BJ (cell line): ENCODE results near the gene FOXM1. TPM values are rescaled to one million over a fixed set of nuclear protein-coding genes. Genes with fewer than 3 reads are reported as not detected.
"Not testable (repeated sequence)": the region's sequence is repeated elsewhere in the genome, so short reads cannot be mapped to it uniquely, and the experiment has no call there.

Experiments used
- CTCF ChIA-PET: fragments of 350-600 bp; formaldehyde crosslinking; extraction: SDS; loops from one replicate; lab custom pipeline; 2021; ENCODE audit warnings: antibody characterized with exemption, inconsistent platforms; lab: Yijun Ruan, JAX
- POLR2A ChIA-PET: fragments of 300-600 bp; sonication (Branson Sonifier 250); formaldehyde crosslinking; extraction: SDS; loops from one replicate; lab custom pipeline; 2021; ENCODE audit warnings: antibody characterized with exemption; lab: Charles Lee
- DNase-seq: peaks from one replicate; pipeline ENCODE4 v3.0.0-alpha.2; 2011; ENCODE audit warnings: low read depth
- H3K27me3 ChIP-seq: 2 replicates; pipeline ENCODE4 v1.6.0; 2011; ENCODE audit warnings: low read length; ENCODE audit not compliant: control insufficient read depth, insufficient read depth
- H3K36me3 ChIP-seq: 2 replicates; pipeline ENCODE4 v1.5.1; 2011; ENCODE audit warnings: low read length; ENCODE audit not compliant: control insufficient read depth, insufficient read depth
- H3K4me3 ChIP-seq: 2 replicates; pipeline ENCODE4 v1.5.1; 2011; ENCODE audit warnings: low read depth, mild to moderate bottlenecking, control low read depth, low read length
- polyA plus RNA-seq: library from polyadenylated mRNA; depleted of rRNA; stranded (reverse); fragments of >200 nt; gene quantifications from 2 replicates; pipeline ENCODE4 v1.2.3, GENCODE V29; 2011
- TF ChIP-seq, protein P1 (sequence below): IDR thresholded peaks from 2 replicates; pipeline ENCODE4 v1.5.1; 2011; ENCODE audit warnings: low read depth, mild to moderate bottlenecking, control low read depth, inconsistent platforms, low read length, moderate library complexity; ENCODE audit not compliant: insufficient read depth

The FOXM1 gene
- polyA plus RNA-seq, 1 experiment = 26.6 TPM

DNA sequence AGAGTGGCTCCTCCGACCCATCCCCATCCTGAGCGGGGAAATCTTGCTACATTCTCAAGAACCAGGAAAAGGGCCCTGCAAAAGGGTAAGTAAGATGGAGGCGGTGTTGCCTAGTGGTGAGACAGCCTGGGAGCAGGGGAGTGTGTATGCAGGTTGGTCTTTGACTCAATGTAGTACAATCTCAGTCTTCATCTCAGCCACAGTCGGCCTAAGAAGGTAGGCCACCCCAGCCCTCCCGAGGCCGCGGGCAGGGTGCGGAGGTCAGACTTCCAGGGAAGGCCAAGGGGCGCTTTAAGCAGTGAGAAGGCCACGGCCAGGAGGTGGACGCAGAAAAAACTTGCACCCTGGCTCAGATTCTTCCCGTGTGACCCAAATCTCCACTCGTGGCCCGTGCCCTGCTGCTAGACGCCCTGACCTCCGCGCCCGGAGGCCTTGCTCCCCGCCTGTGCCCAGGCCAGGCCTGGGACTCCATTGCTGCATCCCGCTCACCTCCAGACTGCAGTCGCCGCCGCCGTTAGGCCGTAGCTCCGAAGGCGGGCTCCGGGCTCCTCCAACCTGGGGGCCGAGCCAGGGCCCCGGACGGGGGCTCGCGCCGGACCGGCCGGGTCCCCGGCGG, 435 bp downstream of the FOXM1 start:
- Histone ChIP-seq H3K4me3 (peak overlapping the region; percentile 70), H3K36me3 (no peaks in the 10 kb centered on the region; the same call in 1 of the 2 replicates), H3K27me3 (no peaks in the 10 kb centered on the region)
- ChIA-PET POLR2A (no interaction called here), CTCF (interaction anchor here (1.7 kb wide), 1 partner anchor 158 kb away, joined by 5 read pairs; no protein-coding TSS in a partner anchor)
- TF ChIP-seq, protein P1, sequence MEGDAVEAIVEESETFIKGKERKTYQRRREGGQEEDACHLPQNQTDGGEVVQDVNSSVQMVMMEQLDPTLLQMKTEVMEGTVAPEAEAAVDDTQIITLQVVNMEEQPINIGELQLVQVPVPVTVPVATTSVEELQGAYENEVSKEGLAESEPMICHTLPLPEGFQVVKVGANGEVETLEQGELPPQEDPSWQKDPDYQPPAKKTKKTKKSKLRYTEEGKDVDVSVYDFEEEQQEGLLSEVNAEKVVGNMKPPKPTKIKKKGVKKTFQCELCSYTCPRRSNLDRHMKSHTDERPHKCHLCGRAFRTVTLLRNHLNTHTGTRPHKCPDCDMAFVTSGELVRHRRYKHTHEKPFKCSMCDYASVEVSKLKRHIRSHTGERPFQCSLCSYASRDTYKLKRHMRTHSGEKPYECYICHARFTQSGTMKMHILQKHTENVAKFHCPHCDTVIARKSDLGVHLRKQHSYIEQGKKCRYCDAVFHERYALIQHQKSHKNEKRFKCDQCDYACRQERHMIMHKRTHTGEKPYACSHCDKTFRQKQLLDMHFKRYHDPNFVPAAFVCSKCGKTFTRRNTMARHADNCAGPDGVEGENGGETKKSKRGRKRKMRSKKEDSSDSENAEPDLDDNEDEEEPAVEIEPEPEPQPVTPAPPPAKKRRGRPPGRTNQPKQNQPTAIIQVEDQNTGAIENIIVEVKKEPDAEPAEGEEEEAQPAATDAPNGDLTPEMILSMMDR = no peak
- no peak for DNase-seq

DNA sequence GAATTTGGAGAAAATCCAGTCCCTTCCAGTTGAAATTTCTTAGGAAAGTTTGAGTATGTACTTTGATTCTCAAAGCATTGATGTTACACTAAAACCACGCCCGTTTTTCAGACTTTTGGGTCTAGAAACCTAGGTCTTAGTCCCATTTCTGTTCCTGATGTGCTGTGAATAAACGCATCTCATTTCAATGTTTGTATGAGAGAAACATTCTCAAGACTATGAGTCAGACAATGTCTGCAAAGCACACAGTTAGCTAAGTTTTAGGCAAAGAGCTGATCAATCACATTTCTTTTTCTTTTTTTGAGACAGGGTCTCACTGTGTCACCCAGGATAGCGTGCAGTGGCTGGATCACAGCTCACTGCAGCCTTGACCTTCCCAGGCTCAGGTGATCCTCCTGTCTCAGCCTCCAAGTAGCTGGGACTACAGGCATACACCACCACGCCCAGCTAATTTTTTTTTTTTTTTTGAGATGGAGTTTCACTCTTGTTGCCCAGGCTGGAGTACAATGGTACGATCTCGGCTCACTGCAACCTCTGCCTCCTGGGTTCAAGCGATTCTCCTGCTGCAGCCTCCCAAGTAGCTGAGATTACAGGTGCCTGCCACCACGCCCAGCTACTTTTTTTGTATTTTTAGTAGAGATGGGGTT, 7.9 kb downstream of the FOXM1 start:
- DNase-seq, H3K36me3 ChIP-seq, H3K4me3 ChIP-seq, H3K27me3 ChIP-seq: not testable (repeated sequence)
- POLR2A ChIA-PET = interaction anchor here (0.5 to 0.6 kb wide), 2 partner anchors 43 to 76 kb away, joined by 6 to 11 read pairs; no protein-coding TSS in a partner anchor
- CTCF ChIA-PET = interaction anchor here (0.7 to 4.0 kb wide), 2 partner anchors 15 to 359 kb away, joined by 3 to 21 read pairs; no protein-coding TSS in a partner anchor

DNA sequence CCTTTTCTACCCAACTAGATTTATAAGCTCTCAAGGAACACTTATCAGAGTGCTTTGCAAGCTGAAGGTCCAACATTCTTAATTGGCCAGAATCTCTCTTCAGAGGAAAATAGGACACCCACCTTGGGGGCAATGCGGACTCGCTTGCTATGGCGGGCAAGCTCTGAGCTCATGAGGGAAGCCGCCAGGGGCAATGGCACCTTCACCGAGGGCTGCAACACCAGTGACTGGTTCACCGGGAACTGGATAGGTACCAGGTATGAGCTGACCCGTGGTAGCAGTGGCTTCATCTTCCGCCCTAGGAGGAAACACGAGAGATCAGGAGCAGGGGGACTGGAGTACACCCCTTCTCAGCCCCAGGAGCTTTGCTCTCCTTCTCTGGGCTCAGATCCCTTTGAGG, 12.8 kb downstream of the FOXM1 start:
- TF ChIP-seq, protein P1 = no peak
- Histone ChIP-seq H3K27me3 (no peaks in the 10 kb centered on the region), H3K4me3 (no peak overlapping the region), H3K36me3 (peaks cover 5% of the 10 kb centered on the region)
- ChIA-PET POLR2A (no interaction called here), CTCF (interaction anchor here (0.9 to 1.0 kb wide), 2 partner anchors 10 to 11 kb away, joined by 3 to 6 read pairs; no protein-coding TSS in a partner anchor)
- DNase-seq = no peak

DNA sequence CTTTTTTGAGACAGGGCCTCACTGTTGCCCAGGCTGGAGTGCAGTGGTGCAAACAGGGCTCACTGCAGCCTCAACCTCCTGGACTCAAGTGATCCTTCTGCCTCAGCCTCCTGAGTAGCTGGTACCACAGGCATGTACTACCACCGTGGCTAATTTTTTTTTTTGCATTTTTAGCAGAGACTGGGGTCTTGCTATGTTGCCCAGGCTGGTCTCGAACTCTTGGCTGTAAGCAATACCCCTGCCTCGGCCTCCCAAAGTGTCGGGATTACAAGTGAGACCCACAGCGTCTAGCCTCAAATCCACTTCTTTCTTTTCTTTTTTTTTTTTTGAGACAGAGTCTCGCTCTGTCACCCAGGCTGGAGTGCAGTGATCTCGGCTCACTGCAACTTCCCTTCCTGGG, 13.6 kb downstream of the FOXM1 start:
- DNase-seq, H3K4me3 ChIP-seq, H3K27me3 ChIP-seq, H3K36me3 ChIP-seq, POLR2A ChIA-PET: not testable (repeated sequence)
- CTCF ChIA-PET = interaction anchor here (0.6 to 1.1 kb wide), 3 partner anchors 9 to 198 kb away, joined by 3 to 6 read pairs (median 5); no protein-coding TSS in a partner anchor

DNA sequence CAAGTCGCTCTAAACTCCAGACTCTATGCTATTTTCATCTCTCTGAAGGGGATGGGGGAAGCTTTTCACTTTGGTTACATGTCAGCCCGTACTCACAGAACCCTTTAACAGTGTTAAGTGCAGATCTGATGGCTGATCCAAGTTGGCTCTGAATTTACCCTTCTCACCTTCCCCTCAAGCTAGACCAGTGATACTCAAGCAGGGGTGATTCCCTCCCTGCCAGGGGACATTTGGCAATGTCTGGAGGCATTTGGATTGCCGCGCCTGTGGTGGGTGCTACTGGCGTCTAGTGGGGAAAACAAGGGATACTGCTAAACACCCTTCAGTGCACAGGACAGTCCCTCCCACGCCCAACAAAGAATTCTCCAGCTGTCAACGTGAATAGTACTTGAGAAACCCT, 14.1 kb downstream of the FOXM1 start:
- ChIA-PET POLR2A (no interaction called here), CTCF (interaction anchor here (0.6 to 1.2 kb wide), 3 partner anchors 9 to 198 kb away, joined by 3 to 8 read pairs (median 5); no protein-coding TSS in a partner anchor)
- TF ChIP-seq, protein P1 = no peak
- no peak for DNase-seq
- no peak overlapping the region for H3K4me3 ChIP-seq
- peaks cover 8% of the 10 kb centered on the region for H3K36me3 ChIP-seq
- H3K27me3 ChIP-seq = no peaks in the 10 kb centered on the region

DNA sequence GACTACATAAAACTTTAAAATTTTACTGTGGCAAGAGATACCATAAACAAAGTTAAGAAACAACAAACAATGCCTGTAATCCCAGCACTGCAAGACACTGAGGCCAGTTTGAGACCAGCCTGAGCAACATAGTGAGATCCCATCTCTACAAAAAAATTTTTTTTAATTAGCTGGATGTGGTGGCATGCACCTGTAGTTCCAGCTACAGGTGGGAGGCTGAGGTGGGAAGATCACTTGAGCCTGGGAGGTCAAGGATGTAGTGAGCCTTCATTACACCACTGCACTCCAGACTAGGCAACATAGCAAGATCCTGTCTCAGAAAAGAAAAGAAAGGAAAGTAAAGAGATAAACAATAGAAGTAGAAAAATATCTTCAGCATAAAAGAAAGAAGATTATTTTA, 16.8 kb downstream of the FOXM1 start:
- CTCF ChIA-PET = interaction anchor here (1.0 kb wide), 1 partner anchor 25 kb away, joined by 3 read pairs; no protein-coding TSS in a partner anchor
- DNase-seq = no peak
- Histone ChIP-seq H3K27me3 (no peaks in the 10 kb centered on the region), H3K36me3 (peaks cover 11% of the 10 kb centered on the region), H3K4me3 (no peak overlapping the region)
- TF ChIP-seq, protein P1 = no peak
- POLR2A ChIA-PET = no interaction called here
